GM06990 (cell line): ENCODE results near the gene AGPAT2.

Source experiments
- DNase-seq: peaks from one replicate; pipeline ENCODE4 v3.0.0-alpha.2; 2011; ENCODE audit not compliant: insufficient read length; ENCODE audit errors: extremely low read depth
- H3K27me3 ChIP-seq: replicated peaks from 2 replicates; pipeline ENCODE4 v1.6.0; 2011; ENCODE audit warnings: low read length; ENCODE audit not compliant: control insufficient read depth, insufficient read depth
- H3K36me3 ChIP-seq: 2 replicates; pipeline ENCODE4 v1.5.1; 2011; ENCODE audit warnings: low read length; ENCODE audit not compliant: control insufficient read depth, insufficient read depth
- H3K4me3 ChIP-seq: replicated peaks from 2 replicates; pipeline ENCODE4 v1.5.1; 2011; ENCODE audit warnings: low read depth, mild to moderate bottlenecking, control low read depth, low read length
- CTCF ChIP-seq: IDR thresholded peaks from 2 replicates; pipeline ENCODE4 v1.5.1; 2011; ENCODE audit warnings: low read length, control low read depth, mild to moderate bottlenecking, inconsistent platforms; ENCODE audit not compliant: insufficient read depth, poor library complexity, severe bottlenecking

The AGPAT2 gene

GRCh38 chr9:136697821-136698526 is 10.7 kb upstream of the AGPAT2 start:
- DNase-seq = no peak
- Histone ChIP-seq H3K36me3 (no peaks in the 10 kb centered on the region), H3K27me3 (no peaks in the 10 kb centered on the region; the same call in 1 of the 2 replicates), H3K4me3 (no peak overlapping the region)
- TF ChIP-seq CTCF = no peak

- no peak for TF ChIP-seq CTCF
- no peak overlapping the region for H3K4me3 ChIP-seq
- no peak for DNase-seq
- H3K27me3 ChIP-seq = no peaks in the 10 kb centered on the region; the same call in 1 of the 2 replicates
- H3K36me3 ChIP-seq = no peaks in the 10 kb centered on the region
Measured at GRCh38 chr9:136697146-136697820, 10.0 kb upstream of the AGPAT2 start.

- DNase-seq = no peak
- H3K27me3 ChIP-seq = no peaks in the 10 kb centered on the region; the same call in 1 of the 2 replicates
- H3K4me3 ChIP-seq = no peak overlapping the region
- TF ChIP-seq CTCF = no peak
- H3K36me3 ChIP-seq = no peaks in the 10 kb centered on the region
Measured at GRCh38 chr9:136696502-136696901, 9.2 kb upstream of the AGPAT2 start.

- no peak for TF ChIP-seq CTCF
- Histone ChIP-seq H3K4me3 (no peak overlapping the region), H3K36me3 (no peaks in the 10 kb centered on the region), H3K27me3 (no peaks in the 10 kb centered on the region; the same call in 1 of the 2 replicates)
- DNase-seq = no peak
Measured at GRCh38 chr9:136695955-136696354, 8.7 kb upstream of the AGPAT2 start.

- Histone ChIP-seq H3K4me3 (no peak overlapping the region), H3K36me3 (no peaks in the 10 kb centered on the region), H3K27me3 (no peaks in the 10 kb centered on the region; the same call in 1 of the 2 replicates)
- DNase-seq = no peak
- no peak for TF ChIP-seq CTCF
Measured at GRCh38 chr9:136695435-136695895, 8.2 kb upstream of the AGPAT2 start.
